GM19351 (cell line): ENCODE measurements around the gene SORCS3.

ENCODE experiments used
- ATAC-seq: cut with Tn5 transposase; IDR thresholded peaks from one replicate; pipeline ENCODE4 v1.9.1; 2021; ENCODE audit warnings: mild to moderate bottlenecking, moderate library complexity; ENCODE audit not compliant: unreplicated experiment

Gene SORCS3

DNA sequence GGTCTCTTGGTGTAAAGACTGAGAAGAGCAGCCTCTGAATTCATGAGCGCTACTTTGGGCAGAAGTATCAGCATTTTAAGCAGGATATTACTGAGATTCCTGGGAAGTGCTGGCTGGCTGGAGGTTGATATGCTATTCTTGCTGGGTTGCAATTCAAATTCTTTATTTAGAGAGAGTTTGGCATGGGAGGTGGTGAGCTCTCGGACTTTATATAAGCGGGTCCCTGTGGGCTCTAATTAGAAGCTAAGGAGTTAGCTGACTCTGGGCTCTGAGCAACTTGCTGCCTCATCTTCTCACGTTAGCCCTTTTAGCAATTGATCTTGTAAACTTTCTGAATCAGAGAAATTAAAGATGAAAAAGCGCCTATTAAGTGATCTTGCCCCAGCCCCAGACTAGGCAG is 430.9 kb downstream of the SORCS3 start:
- no peak for ATAC-seq

DNA sequence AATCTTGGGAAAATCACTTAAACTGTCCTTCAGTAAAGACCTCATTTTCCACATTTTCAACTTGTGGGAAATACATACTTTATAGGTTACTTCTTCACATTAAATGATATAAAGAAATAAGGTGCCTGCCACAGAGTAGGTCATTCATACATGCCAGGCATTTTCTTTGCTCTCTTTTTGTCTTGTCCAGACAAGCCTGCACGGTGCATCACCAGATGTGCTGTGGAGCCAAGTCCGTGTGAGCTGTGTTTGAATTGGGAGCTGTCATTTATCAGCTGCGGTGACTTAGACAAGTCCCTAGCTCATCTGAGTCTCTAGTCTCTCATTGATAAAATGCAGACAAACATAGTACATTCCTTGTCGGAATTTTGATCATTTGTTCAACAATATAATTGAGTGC is 432.9 kb downstream of the SORCS3 start:
- ATAC-seq: no peak

DNA sequence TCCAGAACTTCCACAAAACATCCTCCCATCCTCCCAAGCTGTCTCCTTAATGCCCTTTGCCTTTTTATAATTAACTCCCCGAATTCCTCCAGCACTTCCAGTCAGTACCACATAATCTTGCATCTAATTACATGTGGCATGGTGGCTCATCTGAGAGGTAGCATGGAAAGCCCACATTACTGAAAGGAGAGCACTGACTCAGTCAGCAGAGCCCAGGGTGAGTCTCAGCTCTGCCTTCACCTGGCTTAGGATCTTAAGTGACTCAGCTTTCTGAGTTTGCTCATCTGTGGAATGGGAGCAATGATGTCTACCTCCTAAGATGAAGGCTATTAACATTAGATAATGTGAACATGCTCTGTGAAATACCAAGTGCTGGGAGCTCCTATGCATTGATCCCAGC is 433.9 kb downstream of the SORCS3 start:
- ATAC-seq: no peak

DNA sequence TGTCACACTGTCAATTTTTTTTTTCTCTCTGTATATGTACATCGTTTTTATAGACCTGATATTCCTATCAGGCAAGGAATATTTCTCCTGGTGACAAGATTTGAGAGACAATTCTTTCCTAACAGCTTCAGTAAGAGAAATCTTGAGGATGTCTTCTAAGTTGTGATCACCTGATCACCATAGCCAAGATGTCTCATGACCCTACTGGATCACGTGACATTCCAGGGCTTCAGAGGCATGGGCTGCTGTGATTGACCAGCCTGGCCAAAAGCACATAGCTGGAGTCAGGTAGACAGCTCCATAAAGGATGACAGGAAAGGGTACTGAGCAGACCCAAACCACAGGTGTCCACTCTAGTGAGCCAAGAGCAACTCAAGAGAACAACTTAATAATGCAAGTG is 444.9 kb downstream of the SORCS3 start:
- ATAC-seq: no peak

DNA sequence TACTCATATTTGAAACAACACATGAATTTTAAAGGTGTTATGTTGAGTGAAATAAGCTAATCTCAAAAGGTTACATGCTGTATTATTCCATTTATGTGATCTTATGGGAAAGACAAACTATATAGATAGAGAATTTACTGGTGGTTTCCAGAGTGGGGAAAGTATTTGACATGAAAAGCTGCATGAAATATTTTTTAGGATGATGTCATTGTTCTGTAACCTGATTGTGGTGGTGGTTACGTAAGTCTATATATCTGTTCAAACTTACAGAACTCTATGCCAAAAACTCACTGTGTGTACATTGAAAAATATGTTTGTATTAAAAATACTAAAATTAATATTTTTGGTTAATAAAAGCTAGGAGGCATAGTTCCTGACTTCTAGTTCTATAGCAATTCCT is 453.0 kb downstream of the SORCS3 start:
- ATAC-seq: no peak

DNA sequence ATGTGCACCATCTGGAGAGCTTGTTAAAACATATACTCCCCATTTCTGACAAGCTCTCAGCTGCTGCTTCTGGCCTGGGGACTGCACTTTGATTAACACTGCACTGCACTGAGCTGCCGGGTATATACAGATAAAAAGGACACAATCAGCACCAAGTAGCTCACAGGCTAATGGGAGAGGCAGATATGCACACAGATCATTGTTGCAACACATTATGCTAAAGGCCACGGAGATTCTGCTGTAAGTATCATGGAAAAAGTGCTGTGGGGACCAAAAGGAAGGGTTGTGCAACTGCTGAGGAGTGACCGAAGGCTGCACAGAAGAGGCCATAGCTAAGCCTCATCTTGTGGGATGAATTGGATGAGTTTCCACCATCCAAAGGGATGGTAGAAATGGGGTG is 455.2 kb downstream of the SORCS3 start:
- ATAC-seq: no peak

DNA sequence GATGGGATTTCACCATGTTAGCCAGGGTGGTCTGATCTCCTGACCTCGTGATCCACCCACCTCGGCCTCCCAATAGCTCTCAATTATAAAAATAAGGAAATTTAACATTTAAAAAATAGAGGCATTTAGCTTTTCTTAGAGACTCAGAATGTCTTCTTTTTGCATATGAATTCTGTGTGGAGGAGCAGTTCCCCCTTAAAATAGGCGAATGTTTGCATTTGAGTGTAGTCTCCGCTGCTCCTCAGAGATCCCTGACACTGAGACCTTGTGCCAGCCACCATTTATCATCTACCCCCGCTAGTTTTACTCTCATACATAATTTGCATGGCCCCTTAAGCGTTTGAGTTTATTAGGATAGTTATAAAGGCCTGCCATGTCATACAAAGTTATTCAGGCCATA is 461.9 kb downstream of the SORCS3 start:
- no peak for ATAC-seq

DNA sequence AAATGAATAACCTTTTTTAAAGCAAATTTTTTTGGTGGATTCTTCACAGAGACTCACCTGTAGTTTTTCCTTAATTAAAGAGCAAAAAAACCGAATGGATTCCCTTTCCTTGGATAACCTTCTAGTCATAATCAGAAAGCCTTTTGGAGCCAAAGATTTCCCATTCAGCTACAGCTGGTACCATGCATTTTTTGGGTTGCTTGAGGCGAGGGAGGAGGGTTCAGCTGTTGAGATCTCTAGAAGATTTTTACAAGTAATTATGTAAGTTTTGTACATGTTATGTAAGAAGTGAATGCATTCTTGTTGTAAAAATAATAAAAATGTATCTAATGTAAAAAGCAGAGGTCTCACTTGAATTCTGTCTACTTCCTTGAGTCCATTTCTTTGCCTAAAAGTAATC is 463.2 kb downstream of the SORCS3 start:
- ATAC-seq: no peak

DNA sequence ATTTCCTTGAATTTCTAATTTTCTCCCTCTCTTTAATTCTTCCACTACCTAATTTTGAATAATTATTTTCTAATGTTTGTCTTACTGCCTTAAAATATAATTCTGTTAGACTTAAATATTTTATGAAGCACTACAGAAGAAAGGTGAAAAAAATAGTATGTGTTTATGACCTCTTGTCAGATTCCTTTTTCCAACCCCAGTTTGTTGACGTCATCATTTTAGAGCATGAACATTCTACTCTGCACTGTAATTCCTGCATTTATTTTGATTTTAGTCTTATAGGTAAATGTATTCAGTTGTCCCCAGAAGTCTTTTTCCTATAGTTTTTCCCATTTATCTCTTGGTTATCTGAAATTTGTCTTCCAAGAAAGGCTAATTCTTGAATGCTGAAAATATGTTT is 468.1 kb downstream of the SORCS3 start:
- no peak for ATAC-seq

DNA sequence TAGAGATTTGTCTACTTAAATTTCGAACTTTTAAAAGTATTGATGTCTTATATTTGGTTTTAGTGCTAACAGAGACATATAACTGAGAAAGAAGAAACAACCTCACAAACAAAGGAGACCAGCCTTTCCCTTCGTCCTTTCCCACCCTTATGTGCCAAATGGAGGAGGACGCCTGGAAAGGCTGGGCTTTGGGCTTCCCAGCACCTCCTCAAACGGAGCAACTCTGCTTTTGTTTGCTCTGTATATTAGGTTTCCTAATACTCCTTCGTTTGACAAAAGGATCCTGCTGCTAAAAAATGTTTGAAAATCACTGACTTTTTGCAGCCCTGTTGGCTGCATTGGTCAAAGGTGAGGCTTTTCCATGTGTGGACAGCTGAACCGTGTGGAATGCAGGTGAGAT is 471.8 kb downstream of the SORCS3 start:
- ATAC-seq: no peak

DNA sequence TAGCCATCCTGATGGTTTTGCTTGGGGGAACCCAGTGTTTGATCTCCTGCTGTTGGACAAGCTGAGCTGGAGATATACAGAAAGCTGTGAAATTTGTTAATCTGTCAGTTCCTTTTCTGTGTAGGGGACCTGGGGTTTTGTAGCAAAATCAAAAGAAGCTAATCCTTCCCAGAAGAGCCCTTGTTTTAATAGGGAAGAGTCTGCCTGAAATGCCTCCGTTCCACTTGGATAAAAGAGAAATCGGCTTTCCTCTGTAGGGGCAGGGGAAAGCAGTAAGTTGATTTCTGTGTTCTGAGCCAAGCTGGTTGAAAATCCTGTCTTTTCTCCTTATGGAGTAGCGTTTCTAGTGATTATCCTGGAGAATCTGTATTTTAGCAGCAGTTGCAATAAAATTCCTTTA is 472.6 kb downstream of the SORCS3 start:
- ATAC-seq: no peak

DNA sequence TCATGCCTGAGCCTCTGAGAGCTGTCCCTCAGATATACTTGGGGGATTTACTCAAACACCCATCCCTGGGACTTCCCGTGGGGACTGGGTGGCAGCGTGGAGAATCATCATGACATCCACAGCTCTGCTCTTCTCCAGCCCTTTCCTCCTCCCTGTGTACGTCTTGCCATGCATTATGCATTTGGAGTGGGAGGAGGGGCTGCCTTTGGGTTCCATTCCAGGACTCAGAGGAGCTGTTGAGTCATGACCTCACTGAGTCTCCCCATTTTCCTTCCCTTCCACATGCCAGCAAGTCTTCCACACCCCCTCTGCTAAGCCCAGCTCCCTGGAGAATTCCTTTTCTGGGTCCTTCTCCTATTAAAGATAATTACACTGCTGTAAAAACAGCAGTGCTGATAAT is 480.7 kb downstream of the SORCS3 start:
- ATAC-seq: no peak

DNA sequence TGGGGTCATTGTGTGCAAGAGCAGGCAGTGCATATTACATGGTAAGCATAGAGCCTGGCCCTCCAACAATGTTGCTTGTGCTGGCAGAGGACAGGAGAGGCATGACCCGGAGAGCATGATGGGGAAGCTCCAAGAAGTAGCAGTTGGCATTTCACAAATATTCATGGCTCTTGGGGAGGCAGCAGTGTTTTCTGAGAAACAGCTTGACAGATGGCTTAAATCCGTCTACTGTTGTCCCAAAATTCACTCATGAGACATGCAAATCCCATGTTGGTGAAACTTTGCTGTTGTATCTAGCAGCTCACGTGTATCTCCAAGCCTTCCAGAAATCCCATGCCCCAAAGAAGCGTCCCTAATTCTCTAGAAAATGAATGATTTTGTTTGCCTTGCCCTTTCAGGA is 487.0 kb downstream of the SORCS3 start:
- no peak for ATAC-seq

DNA sequence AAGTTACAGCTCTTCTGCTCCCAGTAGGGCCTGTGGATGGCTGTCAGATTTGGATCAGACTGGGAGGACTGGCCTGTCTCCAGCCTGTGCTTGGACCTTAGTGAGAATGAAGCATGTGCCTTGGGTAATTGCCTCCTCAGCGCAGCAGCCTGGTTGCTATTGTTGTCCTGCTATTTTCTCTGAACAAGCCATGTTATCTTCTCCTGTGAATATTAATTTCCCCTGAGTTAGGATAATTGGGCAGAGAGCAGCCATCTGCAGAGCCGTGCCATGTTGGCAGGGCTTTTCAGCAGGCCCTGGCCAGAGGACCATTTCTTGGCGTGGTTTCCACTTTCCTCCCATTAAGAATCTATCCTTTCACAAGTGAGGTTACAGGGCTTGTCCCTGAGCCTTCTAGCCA is 497.3 kb downstream of the SORCS3 start:
- no peak for ATAC-seq

DNA sequence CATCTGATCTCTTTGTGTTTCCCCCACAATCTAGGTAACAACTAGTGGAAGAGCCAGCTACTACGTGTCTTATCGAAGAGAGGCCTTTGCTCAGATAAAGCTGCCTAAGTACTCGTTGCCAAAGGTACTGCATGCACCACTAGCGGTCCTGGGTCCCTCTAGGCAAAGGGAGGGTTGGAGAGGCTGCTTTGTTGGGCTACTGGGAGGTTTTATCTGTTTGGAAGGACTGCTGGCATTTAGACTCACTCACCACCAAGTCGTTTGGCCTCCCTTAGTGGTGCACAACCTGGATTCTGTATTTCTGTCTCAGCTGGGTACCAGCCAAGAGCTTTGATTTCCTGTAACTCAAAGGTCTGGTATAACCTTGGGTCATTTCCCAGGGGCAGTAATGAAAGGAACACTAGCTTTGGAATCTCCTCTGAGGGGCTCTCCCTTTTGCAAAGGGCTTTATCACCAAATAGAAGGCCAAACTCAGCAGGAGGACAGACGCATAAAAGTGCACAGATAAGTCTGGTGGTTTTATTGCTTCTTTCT is 498.3 kb downstream of the SORCS3 start:
- no peak for ATAC-seq

DNA sequence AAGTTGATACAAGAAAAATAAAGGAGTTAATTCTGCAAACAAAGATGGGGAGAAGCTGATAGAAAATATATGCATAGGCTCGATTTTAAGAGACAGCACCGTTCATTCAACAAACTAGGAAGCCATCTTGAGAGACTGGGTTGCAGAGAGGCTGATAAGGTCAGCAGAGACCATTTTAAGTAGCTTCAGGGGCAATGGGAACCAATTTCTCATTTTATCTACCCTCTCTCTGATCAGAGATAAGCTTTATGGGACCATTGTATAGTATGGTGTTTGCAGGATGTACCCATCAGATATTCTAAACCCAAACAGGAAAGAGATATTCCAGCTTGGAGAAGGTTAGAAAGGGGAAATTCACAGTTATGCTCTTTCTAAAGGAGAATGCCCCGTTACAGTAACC is 499.5 kb downstream of the SORCS3 start:
- ATAC-seq: no peak

DNA sequence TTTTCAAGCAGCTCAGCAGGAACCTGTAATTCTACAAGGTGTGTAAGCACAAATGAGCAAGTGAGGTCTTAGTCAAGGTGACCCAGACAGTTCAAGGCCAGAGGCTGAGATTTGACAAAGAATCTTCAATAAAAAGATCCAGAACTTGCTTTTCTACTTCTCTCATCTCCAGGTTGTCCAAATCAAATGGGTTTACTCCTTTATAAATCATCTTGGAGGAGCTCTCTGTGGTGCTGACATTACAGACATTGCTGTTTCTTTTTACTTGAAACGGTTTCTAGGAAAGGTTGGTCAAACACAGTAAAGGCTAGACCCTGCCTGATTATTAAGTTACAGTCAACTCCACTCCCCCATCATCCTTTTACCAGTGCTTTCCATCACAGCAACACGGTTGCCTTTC is 504.6 kb downstream of the SORCS3 start:
- ATAC-seq: no peak

DNA sequence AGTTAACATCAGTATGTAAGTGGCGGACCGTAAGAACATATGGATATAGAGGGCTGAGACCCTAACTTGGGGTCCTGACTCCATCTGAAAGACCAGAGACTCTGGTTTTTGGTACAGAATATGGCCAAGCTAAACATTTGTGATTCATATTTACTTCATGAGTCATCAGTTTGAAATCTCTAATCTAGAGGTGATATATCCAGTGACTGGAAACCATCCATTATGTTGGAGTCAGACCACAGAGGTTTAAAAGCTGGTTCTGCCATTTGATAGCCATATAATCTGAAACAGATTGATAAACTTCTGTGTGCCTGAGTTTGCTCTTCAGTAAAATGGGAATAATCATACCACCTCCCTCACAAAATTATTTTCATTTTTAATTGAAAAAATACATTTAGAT is 505.3 kb downstream of the SORCS3 start:
- ATAC-seq: no peak

DNA sequence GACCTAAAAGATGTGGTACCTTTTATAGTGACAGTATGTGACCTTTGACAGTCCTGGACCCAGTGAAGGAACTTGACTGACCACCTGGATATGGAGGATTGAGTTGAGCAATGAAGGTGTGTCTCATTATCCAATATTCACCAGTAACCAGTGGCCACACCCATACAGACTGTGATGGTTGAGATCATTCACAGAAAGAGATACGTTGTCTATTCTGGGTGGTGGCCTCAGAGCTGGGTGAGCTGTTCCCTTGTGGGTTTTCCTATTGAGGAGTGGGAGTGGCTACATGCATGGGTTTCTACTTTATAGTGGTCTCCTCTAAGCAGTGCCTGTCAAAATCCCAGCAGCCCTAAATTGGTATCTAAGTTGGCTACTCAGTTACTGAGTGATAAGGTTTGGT is 507.4 kb downstream of the SORCS3 start:
- ATAC-seq: no peak

DNA sequence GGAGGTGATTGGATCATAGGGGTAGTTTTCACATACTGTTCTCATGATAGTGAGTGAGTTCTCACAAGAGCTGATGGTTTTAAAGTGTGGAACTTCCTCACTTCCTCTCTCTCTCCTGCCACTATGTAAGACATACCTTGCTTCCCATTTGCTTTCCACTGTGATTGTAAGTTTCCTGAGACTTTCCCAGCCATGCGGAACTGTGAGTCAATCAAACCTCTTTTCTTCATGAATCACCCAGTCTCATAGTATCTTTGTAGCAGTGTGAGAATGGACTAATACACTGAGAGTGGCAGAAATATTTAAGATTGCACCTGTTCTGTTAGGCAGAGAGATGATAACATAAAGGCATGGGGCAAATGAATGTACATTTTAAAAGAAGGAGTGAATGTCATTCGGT is 507.8 kb downstream of the SORCS3 start:
- ATAC-seq: no peak

DNA sequence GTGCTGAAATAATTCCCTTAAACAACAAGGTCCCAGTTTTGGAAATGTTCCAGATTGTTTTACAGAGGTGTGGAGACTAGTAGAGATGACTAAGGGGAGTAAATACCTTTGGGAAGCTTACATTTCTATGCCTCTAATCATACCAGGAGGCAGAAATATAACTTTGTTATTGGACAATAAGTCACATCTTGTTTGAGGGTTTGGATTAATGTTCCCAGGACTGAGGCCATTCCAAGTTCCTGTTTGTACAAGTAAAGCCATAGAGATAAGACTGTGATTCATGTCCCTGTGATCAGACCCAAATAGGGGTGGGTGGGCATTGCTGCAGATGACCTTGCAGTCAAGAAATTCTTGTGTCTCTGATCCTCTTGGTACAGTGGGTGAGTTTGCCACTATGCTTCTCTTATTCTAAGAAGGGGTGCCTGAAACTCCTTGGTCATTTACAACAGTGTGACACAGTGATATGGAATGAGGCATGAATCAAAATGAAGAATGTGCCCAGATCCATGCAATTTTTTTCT is 508.3 kb downstream of the SORCS3 start:
- ATAC-seq: no peak

DNA sequence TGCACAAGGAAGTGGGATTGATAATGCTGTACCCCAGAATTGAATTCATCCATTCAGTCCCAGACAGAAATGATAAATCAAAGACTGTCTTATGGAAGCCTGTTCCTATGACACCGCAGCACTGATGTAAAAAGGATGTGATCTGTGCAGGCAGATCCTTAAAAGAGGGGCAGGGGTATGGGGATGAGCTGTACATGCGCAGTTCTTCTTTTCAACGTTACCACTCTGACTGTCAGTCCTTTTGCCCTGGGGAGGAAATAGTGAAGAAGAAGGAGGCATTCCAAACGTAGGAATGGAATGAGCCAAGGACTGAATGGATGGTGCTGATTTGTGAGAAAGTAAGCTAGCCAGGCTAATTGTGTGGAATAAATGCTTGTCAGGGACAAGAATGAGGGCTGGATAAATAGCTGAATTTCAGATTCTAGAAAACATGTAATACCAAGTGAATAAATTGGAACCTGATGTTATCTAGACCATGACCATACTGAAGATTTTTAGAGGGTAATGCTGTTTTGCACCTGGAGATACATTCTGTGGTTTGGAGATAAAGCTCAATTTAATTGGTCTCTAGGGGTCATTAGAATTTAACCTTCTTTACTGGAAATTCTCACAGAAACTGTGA is 509.3 kb downstream of the SORCS3 start:
- ATAC-seq: no peak

DNA sequence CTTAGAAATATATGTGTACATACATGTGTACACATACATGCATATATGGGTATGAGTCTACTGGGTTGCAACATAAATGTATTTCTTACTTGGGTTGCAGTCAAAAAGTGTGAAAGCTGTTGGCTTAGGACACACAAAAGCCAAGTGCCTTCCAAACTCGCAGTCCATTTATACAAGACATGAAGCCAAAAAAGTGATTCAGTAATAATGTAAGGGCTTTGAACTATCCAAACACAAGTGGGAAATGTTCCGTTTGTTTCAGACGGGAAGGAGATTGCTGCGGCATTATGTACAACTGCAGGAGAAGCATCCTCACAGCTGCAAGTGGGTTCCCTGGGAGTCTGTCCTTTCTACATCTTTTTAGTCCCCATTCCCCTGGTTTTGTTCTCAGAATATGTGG is 513.6 kb downstream of the SORCS3 start:
- no peak for ATAC-seq
